ENCODE measurements around the gene PIAS3. TPM values are rescaled to one million over a fixed set of nuclear protein-coding genes. Genes with fewer than 3 reads are reported as not detected.

PIAS3 gene
- total RNA-seq: 19.8 and 22.2 TPM in 2 replicates

DNA sequence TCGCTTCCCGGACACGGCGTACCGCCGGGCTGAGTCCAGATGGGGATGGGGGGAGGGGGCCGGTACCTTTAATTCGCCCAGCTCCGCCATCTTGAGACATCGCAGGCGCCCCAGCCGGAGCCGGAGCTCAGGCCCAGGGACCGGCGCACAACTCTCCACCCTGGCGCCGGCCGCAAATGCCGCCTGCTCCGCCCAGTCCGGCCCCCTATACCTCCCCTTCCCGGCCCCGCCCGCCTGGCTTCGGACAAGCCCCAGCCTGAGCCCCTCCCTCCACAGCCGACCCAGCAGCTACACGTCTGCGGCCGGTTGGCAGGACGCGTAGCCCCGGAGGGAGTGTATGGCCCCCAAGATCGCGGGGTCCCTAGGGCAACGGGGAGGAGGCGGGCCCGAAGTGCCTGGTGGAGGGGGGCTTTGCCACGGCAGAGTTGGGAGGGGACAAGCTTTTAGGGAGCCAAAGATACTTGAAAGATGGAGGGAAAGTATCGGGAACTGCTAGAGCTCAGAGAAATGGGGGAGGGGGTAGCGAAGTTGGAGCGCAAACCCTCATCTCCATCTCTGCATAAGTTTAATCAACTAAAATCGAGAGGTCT, at the start of gene PIAS3:
TSS of gene PIAS3 (minus strand) at position 181 of the 590 bp plus-strand sequence. CDS start at position 90, 91 bp downstream.

DNA sequence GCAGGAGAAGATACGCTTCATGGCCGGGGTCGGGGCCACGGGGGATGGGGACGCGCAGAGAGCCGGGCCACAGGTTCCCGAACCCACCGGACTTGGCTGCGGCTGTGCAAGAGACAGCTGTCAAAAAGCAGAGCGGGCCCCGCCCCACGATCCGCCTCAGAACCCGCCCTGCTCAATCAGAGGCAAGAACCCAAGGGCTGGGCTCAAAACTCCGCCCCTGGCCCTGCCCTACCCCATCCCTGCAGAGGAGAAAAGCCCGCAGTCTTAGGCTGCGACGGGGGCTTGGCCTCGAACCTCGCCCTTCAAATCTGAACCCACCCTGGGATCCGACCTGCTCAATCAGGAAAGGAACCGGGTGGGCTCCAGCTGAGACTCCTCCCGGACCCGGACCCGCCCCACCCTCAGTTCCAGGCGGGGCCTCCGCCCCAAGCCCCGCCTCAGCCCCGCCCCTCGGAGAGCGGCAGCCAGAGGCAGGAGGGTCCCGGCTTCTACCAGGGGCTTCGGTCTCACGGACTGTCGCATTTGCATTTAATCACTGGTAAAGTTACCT, 26.9 kb upstream of the PIAS3 start, which contains the start of gene ANKRD35:
TSS of gene ANKRD35 (minus strand) at position 129 of the 550 bp plus-strand sequence. CDS start at position 21, 108 bp downstream.

DNA sequence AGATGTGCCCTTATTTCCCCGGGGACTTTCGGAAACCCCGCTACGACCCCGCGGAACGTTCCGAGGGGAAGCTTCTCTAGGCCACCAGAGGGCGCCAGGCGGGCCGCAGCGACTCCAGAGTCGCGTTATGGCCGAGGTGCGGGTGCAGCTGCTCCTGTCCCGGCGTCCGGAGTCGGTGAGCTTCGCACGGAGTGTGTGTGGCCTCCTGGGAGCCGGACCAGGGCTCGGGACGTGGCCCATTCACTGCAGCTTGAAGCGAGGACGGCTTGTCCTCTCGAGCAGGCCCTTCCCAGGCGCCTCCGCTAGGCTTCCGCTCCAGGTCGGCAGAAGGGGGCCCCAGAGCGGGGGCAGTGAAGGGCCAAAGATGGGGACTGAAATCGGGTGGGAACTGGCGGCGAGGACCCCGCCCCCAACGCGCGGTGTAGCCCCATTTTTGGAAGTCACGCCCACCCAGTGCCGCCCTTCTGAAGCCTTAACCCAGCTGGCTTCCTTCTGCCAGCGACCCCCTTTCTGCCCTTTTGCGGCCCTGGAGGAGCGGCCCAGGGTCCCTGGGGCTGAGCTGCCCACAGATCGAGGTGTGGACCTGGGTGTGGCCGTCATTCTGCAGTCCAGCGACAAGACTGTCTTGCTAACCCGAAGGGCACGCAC, 13.2 kb downstream of the PIAS3 start, which contains the start of gene NUDT17:
TSS of gene NUDT17 (plus strand) at position 117 of the 648 bp plus-strand sequence. CDS start at position 128, 11 bp downstream.

DNA sequence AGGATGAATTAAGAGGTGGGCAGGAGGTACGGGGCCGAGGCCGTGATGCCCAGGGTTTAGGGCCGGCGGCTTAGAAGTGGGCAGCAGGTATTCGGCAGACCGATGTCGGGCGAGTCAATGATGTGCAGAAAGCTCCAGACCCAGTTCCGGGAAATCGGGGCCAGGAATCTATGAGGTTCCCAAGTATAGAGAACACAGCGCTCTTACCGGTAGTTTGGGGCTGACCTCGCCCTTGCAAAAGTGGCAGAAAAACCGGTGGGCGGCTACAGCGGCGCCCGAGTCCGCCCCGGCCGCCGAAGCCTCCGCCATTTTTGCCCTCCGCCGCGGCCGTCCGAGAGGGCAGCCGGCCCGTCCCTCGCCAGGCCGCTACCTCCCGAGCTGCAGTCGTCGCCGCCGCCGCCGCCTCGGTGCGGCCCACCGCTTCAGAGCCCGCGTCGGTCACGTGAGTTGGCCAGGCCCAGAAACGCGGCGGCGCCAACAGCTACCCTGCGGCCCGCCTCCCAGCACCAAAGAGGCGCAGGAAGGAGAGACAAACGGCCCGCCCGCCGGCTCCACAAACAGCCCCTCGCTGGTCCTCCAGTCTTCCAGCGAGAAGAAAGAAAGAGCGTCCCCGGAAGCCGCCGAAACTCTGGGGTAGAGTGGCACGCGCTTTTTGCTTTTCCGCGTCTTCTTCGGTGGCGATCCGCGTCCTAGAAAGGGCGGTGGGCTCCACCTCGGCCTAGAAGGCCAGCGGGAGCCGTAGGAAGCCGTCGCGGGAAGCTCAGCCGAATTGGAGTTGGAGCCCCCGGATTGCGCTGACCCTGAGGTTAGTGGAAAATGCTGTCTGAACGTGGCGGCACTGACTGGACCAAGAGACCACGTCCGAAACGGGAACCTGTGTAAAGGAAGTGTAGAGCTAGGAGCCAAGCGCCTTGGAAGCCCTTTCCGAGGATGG, 35.0 kb downstream of the PIAS3 start, which contains the start of the genes POLR3C and RNF115:
TSS of gene POLR3C (plus strand) at position 636 of the 934 bp plus-strand sequence. CDS start 1,577 bp downstream, outside the sequence.
TSS of gene RNF115 (minus strand) at position 531 of the 934 bp plus-strand sequence. CDS start at position 309, 222 bp downstream.

Other genes starting within 250 kb of the PIAS3 start
- gene PDZK1, start 151.7 kb downstream of the PIAS3 start, total RNA-seq: 0.23 and 0.33 TPM in 2 replicates
- gene CD160, start 139.6 kb downstream of the PIAS3 start, total RNA-seq: not detected in 2 replicates
- 11.9 and 12.2 TPM in 2 replicates for gene RNF115, start 35.0 kb downstream of the PIAS3 start, total RNA-seq
- 22.6 and 24.9 TPM in 2 replicates for gene POLR3C, start 34.9 kb downstream of the PIAS3 start, total RNA-seq
- gene NUDT17, start 13.5 kb downstream of the PIAS3 start, total RNA-seq: 1.4 and 2.9 TPM in 2 replicates
- 1.8 and 2.5 TPM in 2 replicates for gene ANKRD35, start 26.8 kb upstream of the PIAS3 start, total RNA-seq
- gene ITGA10, start 51.0 kb upstream of the PIAS3 start, total RNA-seq: 12.3 and 13.5 TPM in 2 replicates
- 23.4 and 24.8 TPM in 2 replicates for gene PEX11B, start 59.6 kb upstream of the PIAS3 start, total RNA-seq
- gene RBM8A, start 68.4 kb upstream of the PIAS3 start, total RNA-seq: 54.8 and 62.2 TPM in 2 replicates
- gene LIX1L, start 98.9 kb upstream of the PIAS3 start, total RNA-seq: 20.6 and 21.0 TPM in 2 replicates
- 0.98 and 1.2 TPM in 2 replicates for gene ANKRD34A, start 105.5 kb upstream of the PIAS3 start, total RNA-seq
- gene POLR3GL, start 105.6 kb upstream of the PIAS3 start, total RNA-seq: 7.0 and 10.2 TPM in 2 replicates
- gene TXNIP, start 137.5 kb upstream of the PIAS3 start, total RNA-seq: 6.9 and 356 TPM in 2 replicates
- gene HJV, start 162.7 kb upstream of the PIAS3 start, total RNA-seq: not detected in 2 replicates

Data from smooth muscle cell of the pulmonary artery (primary cell).